Effector memory CD8-positive, alpha-beta T cell (primary cell): Measurements from ENCODE around the gene MACROD2.

Source experiments
- ATAC-seq: fragments of 150-1000 bp; cut with Tn5 transposase; replicated peaks from 2 replicates; pipeline ENCODE4 v1.10.0; 2021; ENCODE audit warnings: mild to moderate bottlenecking, moderate library complexity
- DNase-seq, 3 experiments: peaks; one replicate each; pipeline ENCODE4 v3.0.0; 2021
- H3K27ac Mint-ChIP-seq, 2 donors: one replicate each; pipeline ENCODE4 v1.8.0; 2022; ENCODE audit warnings: mild to moderate bottlenecking in 2 of 2, mixed read lengths in 2 of 2, moderate library complexity in 2 of 2
- H3K27me3 Mint-ChIP-seq, 2 donors: one replicate each; pipeline ENCODE4 v1.8.0; 2022; ENCODE audit warnings: mixed read lengths in 2 of 2
- H3K36me3 Mint-ChIP-seq: one replicate; pipeline ENCODE4 v1.8.0; 2022; ENCODE audit warnings: mild to moderate bottlenecking, moderate library complexity, mixed read lengths; ENCODE audit not compliant: insufficient read depth
- H3K4me1 Mint-ChIP-seq, 2 donors: one replicate each; pipeline ENCODE4 v1.8.0; 2022; ENCODE audit warnings: low read depth in 2 of 2, mixed read lengths in 2 of 2
- H3K4me3 Mint-ChIP-seq, 2 donors: one replicate each; pipeline ENCODE4 v1.8.0; 2022; ENCODE audit warnings: mild to moderate bottlenecking in 2 of 2, mixed read lengths in 2 of 2, moderate library complexity in 2 of 2
- H3K9me3 Mint-ChIP-seq, 2 donors: one replicate each; pipeline ENCODE4 v1.8.0; 2022; ENCODE audit warnings: mixed read lengths in 2 of 2

MACROD2 gene

DNA sequence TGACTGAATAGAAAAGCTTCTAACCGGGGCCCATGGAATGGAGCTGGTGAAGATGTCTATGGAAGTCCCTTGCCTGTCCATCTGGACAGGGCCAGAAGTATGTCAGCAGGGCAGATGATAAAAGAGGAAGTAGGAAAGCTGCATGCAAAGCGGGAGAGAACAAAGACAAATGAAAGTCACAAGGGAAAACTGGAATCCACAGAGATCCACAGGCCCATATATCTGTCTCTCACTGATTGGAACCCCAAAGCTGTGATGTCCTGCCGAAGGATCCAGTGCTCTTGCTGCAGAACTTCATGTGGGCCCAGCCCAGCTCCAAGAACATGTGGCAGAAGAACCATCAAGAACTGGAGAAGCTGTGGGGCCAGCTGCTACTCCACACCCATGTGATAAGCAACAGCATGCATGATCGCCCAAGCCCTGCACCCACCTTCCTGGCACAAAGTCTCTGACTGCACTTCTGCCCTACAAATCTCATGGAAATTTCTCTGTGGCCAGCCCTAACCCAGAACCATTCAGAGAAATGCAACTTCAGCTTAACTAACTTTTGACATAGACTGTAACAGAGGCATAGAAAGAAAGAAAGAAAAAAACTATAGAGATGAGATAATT, 1862.0 kb downstream of the MACROD2 start:
- no peak for ATAC-seq
- Mint-ChIP-seq H3K4me3 (no peak overlapping the region), H3K36me3 (no peaks in the 10 kb centered on the region), H3K27ac (no peak overlapping the region), H3K27me3 (no peaks in the 10 kb centered on the region), H3K9me3 (peaks cover 3 to 17% of the 10 kb centered on the region in 2 donors), H3K4me1 (no peaks in the 10 kb centered on the region)
- DNase-seq: no peak

- H3K9me3 Mint-ChIP-seq: peaks cover 5 to 12% of the 10 kb centered on the region in 2 donors
- no peaks in the 10 kb centered on the region for H3K27me3 Mint-ChIP-seq
- ATAC-seq (no peak), DNase-seq (no peak)
- H3K4me3 Mint-ChIP-seq: no peak overlapping the region
- no peaks in the 10 kb centered on the region for H3K4me1 Mint-ChIP-seq
- no peak overlapping the region for H3K27ac Mint-ChIP-seq
- H3K36me3 Mint-ChIP-seq: no peaks in the 10 kb centered on the region
Observed at GRCh38 chr20:15859061-15859460, 1863.7 kb downstream of the MACROD2 start.

DNA sequence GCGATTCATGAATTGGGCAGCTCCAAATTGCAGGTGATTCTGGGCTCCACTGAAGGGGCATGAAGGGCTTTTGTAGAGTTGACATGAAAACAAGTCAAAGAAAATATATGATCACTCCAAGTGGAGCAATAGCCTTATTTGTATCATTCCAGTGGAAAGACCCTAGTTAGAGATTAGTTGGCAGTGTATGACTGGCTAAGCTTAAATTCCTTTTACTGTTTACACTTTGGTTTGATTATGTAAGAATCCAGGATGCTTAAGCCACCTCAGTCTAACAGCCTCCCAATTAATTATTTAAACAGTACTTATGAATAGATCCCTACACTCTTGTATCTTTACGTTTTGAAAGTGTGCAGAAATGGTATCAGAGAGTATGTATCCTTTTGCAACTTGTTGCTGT, 1865.5 kb downstream of the MACROD2 start:
- no peak overlapping the region for H3K4me3 Mint-ChIP-seq
- no peak for ATAC-seq
- no peaks in the 10 kb centered on the region for H3K4me1 Mint-ChIP-seq
- H3K27me3 Mint-ChIP-seq: no peaks in the 10 kb centered on the region
- peaks cover 6 to 9% of the 10 kb centered on the region in 2 donors for H3K9me3 Mint-ChIP-seq
- DNase-seq: no peak
- no peaks in the 10 kb centered on the region for H3K36me3 Mint-ChIP-seq
- no peak overlapping the region for H3K27ac Mint-ChIP-seq

- Mint-ChIP-seq H3K27me3 (no peaks in the 10 kb centered on the region), H3K36me3 (no peaks in the 10 kb centered on the region), H3K4me3 (no peak overlapping the region), H3K4me1 (no peaks in the 10 kb centered on the region), H3K9me3 (peaks cover 3% of the 10 kb centered on the region in 2 donors), H3K27ac (no peak overlapping the region)
- DNase-seq (no peak), ATAC-seq (no peak)
Observed at GRCh38 chr20:15862178-15862577, 1866.9 kb downstream of the MACROD2 start.

DNA sequence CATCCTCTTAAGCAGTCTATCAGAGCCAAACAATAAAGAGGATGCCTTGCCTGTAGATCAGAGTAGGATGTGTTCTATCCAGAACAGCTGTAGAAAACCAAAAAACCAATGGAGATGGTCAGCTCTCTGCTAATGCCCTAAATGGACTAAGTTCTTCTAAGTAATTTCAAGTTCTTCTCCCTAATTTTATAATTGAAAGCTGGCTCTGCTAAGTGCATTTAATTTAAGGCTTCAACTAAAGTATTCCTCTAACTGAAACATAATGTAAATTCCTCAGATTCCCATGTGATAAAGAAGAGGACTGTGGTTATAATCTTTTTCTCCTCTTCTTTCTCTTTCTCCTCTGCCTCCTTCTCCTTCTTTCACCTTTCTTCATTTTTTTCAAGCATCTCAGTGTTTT, 1868.4 kb downstream of the MACROD2 start:
- DNase-seq: no peak
- Mint-ChIP-seq H3K27me3 (no peaks in the 10 kb centered on the region), H3K27ac (no peak overlapping the region), H3K4me3 (no peak overlapping the region), H3K9me3 (peaks cover 0 to 3% of the 10 kb centered on the region in 2 donors), H3K4me1 (no peaks in the 10 kb centered on the region), H3K36me3 (no peaks in the 10 kb centered on the region)
- no peak for ATAC-seq

GRCh38 chr20:15865553-15865952, 1870.2 kb downstream of the MACROD2 start:
- Mint-ChIP-seq H3K9me3 (peaks cover 0 to 3% of the 10 kb centered on the region in 2 donors), H3K36me3 (no peaks in the 10 kb centered on the region), H3K4me1 (no peaks in the 10 kb centered on the region), H3K4me3 (no peak overlapping the region), H3K27ac (no peak overlapping the region), H3K27me3 (no peaks in the 10 kb centered on the region)
- ATAC-seq (no peak), DNase-seq (no peak)

DNA sequence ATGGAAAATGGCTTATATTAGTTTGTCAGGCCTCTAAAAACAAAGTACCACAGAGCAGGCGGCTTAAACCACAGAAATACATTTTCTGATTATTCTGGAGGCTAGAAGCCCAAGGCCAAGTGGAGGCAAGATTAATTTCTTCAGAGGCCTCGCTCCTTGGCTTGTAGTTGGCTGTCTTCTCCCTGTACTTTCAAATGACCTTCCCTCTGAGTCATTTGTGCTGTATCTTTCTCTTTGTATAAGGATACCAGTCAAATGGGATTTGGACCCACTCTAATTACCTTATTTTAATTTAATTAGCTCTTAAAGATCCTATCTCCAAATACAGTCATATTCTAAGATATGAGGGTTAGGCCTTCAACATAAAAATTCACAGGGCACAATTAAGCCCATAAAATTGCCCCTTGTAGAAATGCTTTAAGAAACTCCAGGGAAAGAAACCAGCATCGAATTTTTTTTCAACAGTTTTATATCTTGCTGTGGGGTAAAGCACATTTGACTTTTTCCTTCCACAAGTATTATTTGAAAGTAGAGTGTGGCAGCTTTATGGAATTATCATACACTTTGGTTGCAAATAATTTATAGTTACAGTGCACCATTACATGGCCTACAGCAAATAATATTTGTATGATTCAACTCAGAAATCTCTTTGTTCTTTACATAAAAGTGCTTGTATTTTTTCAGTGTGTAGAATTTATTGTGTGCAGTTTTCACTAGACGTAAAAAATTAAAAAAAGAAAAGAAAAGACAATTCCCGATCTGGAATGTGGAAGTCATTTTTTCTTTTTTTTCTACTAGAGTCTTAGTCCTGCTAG, 1871.8 kb downstream of the MACROD2 start:
- Mint-ChIP-seq H3K9me3 (peaks cover 0 to 5% of the 10 kb centered on the region in 2 donors), H3K4me3 (no peak overlapping the region)
- no peak for DNase-seq

GRCh38 chr20:15867899-15868298, 1872.6 kb downstream of the MACROD2 start:
- no peak for ATAC-seq
- Mint-ChIP-seq H3K27ac (no peak overlapping the region), H3K36me3 (no peaks in the 10 kb centered on the region), H3K9me3 (peaks cover 0 to 3% of the 10 kb centered on the region in 2 donors), H3K27me3 (no peaks in the 10 kb centered on the region), H3K4me1 (no peaks in the 10 kb centered on the region), H3K4me3 (no peak overlapping the region)
- DNase-seq: no peak

More for the DNA sequence above, 1871.8 kb downstream of the MACROD2 start:
- Mint-ChIP-seq H3K36me3 (no peaks in the 10 kb centered on the region), H3K27me3 (no peaks in the 10 kb centered on the region), H3K4me1 (no peaks in the 10 kb centered on the region), H3K27ac (no peak overlapping the region)
- no peak for ATAC-seq

DNA sequence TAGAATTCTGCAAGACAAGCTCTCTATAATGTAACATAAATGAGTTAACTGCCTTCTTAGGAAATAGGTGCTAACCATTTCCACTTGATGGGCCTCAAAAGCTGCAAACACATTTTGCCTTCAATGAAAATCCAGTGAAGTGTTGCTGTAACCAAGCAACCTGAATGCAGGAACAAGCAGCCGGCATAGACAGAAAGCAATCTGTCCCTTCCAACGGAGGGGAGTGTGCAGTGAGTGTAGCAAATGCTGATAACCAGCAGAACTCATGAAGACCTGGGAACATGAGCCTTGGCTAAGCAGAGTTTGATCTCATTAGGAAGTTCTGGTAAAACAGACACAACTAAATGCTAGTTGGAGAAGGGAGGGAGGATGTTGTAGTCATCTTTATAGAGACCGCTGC, 1880.1 kb downstream of the MACROD2 start:
- Mint-ChIP-seq H3K27me3 (no peaks in the 10 kb centered on the region), H3K4me1 (no peaks in the 10 kb centered on the region), H3K27ac (no peak overlapping the region), H3K9me3 (peaks cover 7 to 12% of the 10 kb centered on the region in 2 donors), H3K4me3 (no peak overlapping the region), H3K36me3 (no peaks in the 10 kb centered on the region)
- ATAC-seq: no peak
- DNase-seq: no peak

GRCh38 chr20:15882553-15882952, 1887.2 kb downstream of the MACROD2 start:
- Mint-ChIP-seq H3K4me3 (no peak overlapping the region), H3K27ac (no peak overlapping the region), H3K9me3 (peaks cover 8% of the 10 kb centered on the region in 2 donors), H3K4me1 (no peaks in the 10 kb centered on the region), H3K36me3 (no peaks in the 10 kb centered on the region), H3K27me3 (no peaks in the 10 kb centered on the region)
- no peak for ATAC-seq
- DNase-seq: no peak

- ATAC-seq: no peak
- Mint-ChIP-seq H3K27me3 (no peaks in the 10 kb centered on the region), H3K4me3 (no peak overlapping the region), H3K4me1 (no peaks in the 10 kb centered on the region), H3K36me3 (no peaks in the 10 kb centered on the region), H3K27ac (no peak overlapping the region), H3K9me3 (peaks cover 14 to 15% of the 10 kb centered on the region in 2 donors)
- DNase-seq: no peak
Observed at GRCh38 chr20:15886250-15886649, 1890.9 kb downstream of the MACROD2 start.

- ATAC-seq (no peak), DNase-seq (no peak)
- Mint-ChIP-seq H3K27ac (no peak overlapping the region), H3K9me3 (peaks cover 16 to 17% of the 10 kb centered on the region in 2 donors), H3K27me3 (no peaks in the 10 kb centered on the region), H3K36me3 (no peaks in the 10 kb centered on the region), H3K4me3 (no peak overlapping the region), H3K4me1 (no peaks in the 10 kb centered on the region)
Observed at GRCh38 chr20:15887387-15887786, 1892.1 kb downstream of the MACROD2 start.

GRCh38 chr20:15889061-15889460, 1893.7 kb downstream of the MACROD2 start:
- no peak overlapping the region for H3K4me3 Mint-ChIP-seq
- no peak for ATAC-seq
- H3K9me3 Mint-ChIP-seq: peaks cover 13 to 21% of the 10 kb centered on the region in 2 donors
- H3K27ac Mint-ChIP-seq: no peak overlapping the region
- DNase-seq: no peak
- no peaks in the 10 kb centered on the region for H3K27me3 Mint-ChIP-seq
- no peaks in the 10 kb centered on the region for H3K4me1 Mint-ChIP-seq
- H3K36me3 Mint-ChIP-seq: no peaks in the 10 kb centered on the region
